ENCODE results near the gene PPP1R7. TPM values are rescaled to one million over a fixed set of nuclear protein-coding genes. Genes with fewer than 3 reads are reported as not detected.

PPP1R7 gene
- total and polyA plus RNA-seq, 8 donors = 61.6 to 80.0 (median 71.3) TPM

- DNase-seq (no peak), ATAC-seq (no peak)
- intact Hi-C loops (cut with DNase I) = no loop called here
- H3K27ac ChIP-seq = no peak overlapping the region
- H3K4me3 ChIP-seq = no peak overlapping the region
- no peaks in the 10 kb centered on the region for H3K27me3 ChIP-seq
- no peak for TF ChIP-seq CTCF (IDR thresholded peaks at IDR 0.05)
- peaks cover 0 to 5% of the 10 kb centered on the region in 2 donors for H3K4me1 ChIP-seq
- H3K9me3 ChIP-seq = no peaks in the 10 kb centered on the region
- H3K36me3 ChIP-seq = no peaks in the 10 kb centered on the region
Observed at GRCh38 chr2:241204490-241204889, 54.2 kb downstream of the PPP1R7 start.

GRCh38 chr2:241205086-241205485 lies 54.8 kb downstream of the PPP1R7 start:
- Histone ChIP-seq H3K27ac (no peak overlapping the region), H3K9me3 (no peaks in the 10 kb centered on the region), H3K27me3 (no peaks in the 10 kb centered on the region), H3K4me1 (peaks cover 0 to 5% of the 10 kb centered on the region in 2 donors), H3K36me3 (no peaks in the 10 kb centered on the region), H3K4me3 (no peak overlapping the region)
- DNase-seq (no peak), ATAC-seq (no peak)
- no peak for TF ChIP-seq CTCF (IDR thresholded peaks at IDR 0.05)
- intact Hi-C loops (cut with DNase I) = no loop called here

GRCh38 chr2:241207151-241207550 lies 56.9 kb downstream of the PPP1R7 start:
- ATAC-seq = no peak
- H3K4me3 ChIP-seq = no peak overlapping the region

GRCh38 chr2:241207641-241208040 lies 57.4 kb downstream of the PPP1R7 start:
- H3K36me3 ChIP-seq = no peaks in the 10 kb centered on the region
- no peak overlapping the region for H3K27ac ChIP-seq
- intact Hi-C loops (cut with DNase I) = no loop called here
- ATAC-seq (no peak), DNase-seq (no peak)
- no peaks in the 10 kb centered on the region for H3K4me1 ChIP-seq
- no peak overlapping the region for H3K4me3 ChIP-seq
- no peaks in the 10 kb centered on the region for H3K27me3 ChIP-seq
- TF ChIP-seq CTCF (IDR thresholded peaks at IDR 0.05) = no peak
- no peaks in the 10 kb centered on the region for H3K9me3 ChIP-seq

More at GRCh38 chr2:241207151-241207550, 56.9 kb downstream of the PPP1R7 start:
- Histone ChIP-seq H3K9me3 (no peaks in the 10 kb centered on the region), H3K36me3 (no peaks in the 10 kb centered on the region), H3K4me1 (no peaks in the 10 kb centered on the region), H3K27me3 (no peaks in the 10 kb centered on the region), H3K27ac (no peak overlapping the region)
- intact Hi-C loops (cut with DNase I) = no loop called here
- TF ChIP-seq CTCF (IDR thresholded peaks at IDR 0.05) = no peak
- no peak for DNase-seq

GRCh38 chr2:241208058-241208457 lies 57.8 kb downstream of the PPP1R7 start:
- no peak for ATAC-seq
- intact Hi-C loops (cut with DNase I) = no loop called here
- Histone ChIP-seq H3K36me3 (no peaks in the 10 kb centered on the region), H3K4me1 (no peaks in the 10 kb centered on the region), H3K27ac (no peak overlapping the region), H3K4me3 (no peak overlapping the region), H3K27me3 (no peaks in the 10 kb centered on the region), H3K9me3 (no peaks in the 10 kb centered on the region)
- DNase-seq = no peak
- no peak for TF ChIP-seq CTCF (IDR thresholded peaks at IDR 0.05)

Measured in left lung (tissue), 10 donors.